HG02885 (cell line): Measurements from ENCODE around the gene DPH5.
"Not testable (repeated sequence)": the region's sequence is repeated elsewhere in the genome, so short reads cannot be mapped to it uniquely, and the experiment has no call there.

Experiments
- ATAC-seq: cut with Tn5 transposase; IDR thresholded peaks from one replicate; pipeline ENCODE4 v1.9.1; 2021; ENCODE audit warnings: mild to moderate bottlenecking; ENCODE audit not compliant: unreplicated experiment, poor library complexity

DPH5 gene

GRCh38 chr1:101025657-101026429 is at the start of gene DPH5:
Gene DPH5, minus strand, starts transcription at chr1:101025784. Its CDS starts 341 bp downstream, at chr1:101025443.
- peak; percentile 82 for ATAC-seq

- ATAC-seq = no peak
Observed at GRCh38 chr1:101073836-101074235, 48.3 kb upstream of the DPH5 start.

- ATAC-seq = no peak
Observed at GRCh38 chr1:101071470-101071891, 45.9 kb upstream of the DPH5 start.

GRCh38 chr1:101069158-101069557 is 43.6 kb upstream of the DPH5 start:
- no peak for ATAC-seq

GRCh38 chr1:101066937-101067335 is 41.4 kb upstream of the DPH5 start:
- not testable (repeated sequence) for ATAC-seq

- ATAC-seq = no peak
Observed at GRCh38 chr1:101066260-101066936, 40.8 kb upstream of the DPH5 start.

- peak; percentile 60 for ATAC-seq
Observed at GRCh38 chr1:101065575-101065974, 40.0 kb upstream of the DPH5 start.

- no peak for ATAC-seq
Observed at GRCh38 chr1:101064697-101065096, 39.1 kb upstream of the DPH5 start.

- ATAC-seq = peak; percentile 76
Observed at GRCh38 chr1:101060992-101061391, 35.4 kb upstream of the DPH5 start.

- no peak for ATAC-seq
Observed at GRCh38 chr1:101059945-101060542, 34.5 kb upstream of the DPH5 start.

- ATAC-seq = no peak
Observed at GRCh38 chr1:101055623-101056022, 30.0 kb upstream of the DPH5 start.

GRCh38 chr1:101051688-101052638 is 26.4 kb upstream of the DPH5 start:
- ATAC-seq = peak; percentile 90

- no peak for ATAC-seq
Observed at GRCh38 chr1:101050869-101051268, 25.3 kb upstream of the DPH5 start.

GRCh38 chr1:101044749-101045148 is 19.2 kb upstream of the DPH5 start:
- ATAC-seq = no peak

GRCh38 chr1:101044259-101044658 is 18.7 kb upstream of the DPH5 start:
- no peak for ATAC-seq

- ATAC-seq = no peak
Observed at GRCh38 chr1:101043776-101044175, 18.2 kb upstream of the DPH5 start.

- no peak for ATAC-seq
Observed at GRCh38 chr1:101041300-101041699, 15.7 kb upstream of the DPH5 start.

- no peak for ATAC-seq
Observed at GRCh38 chr1:101040666-101041065, 15.1 kb upstream of the DPH5 start.

GRCh38 chr1:101039245-101039644 is 13.7 kb upstream of the DPH5 start:
- no peak for ATAC-seq

GRCh38 chr1:101037316-101037715 is 11.7 kb upstream of the DPH5 start:
- no peak for ATAC-seq
